Endothelial cell of umbilical vein (primary cell): ENCODE measurements around the gene MEF2D. TPM values are rescaled to one million over a fixed set of nuclear protein-coding genes. Genes with fewer than 3 reads are reported as not detected.

Experiments used
- BruUV-seq: library from RNA; stranded (reverse); fragments of 400-500 nt; replicated peaks from 2 replicates; lab custom pipeline; 2021; lab: Mats Ljungman, UMichigan
- CTCF ChIA-PET: fragments of 300-600, 350-600 bp; sonication (Branson Sonifier 250); formaldehyde crosslinking; loops from one replicate; lab custom pipeline; 2021; ENCODE audit warnings: antibody characterized with exemption, inconsistent platforms; lab: Charles Lee
- POLR2A ChIA-PET: fragments of 300-600, 350-600 bp; sonication (Branson Sonifier 250); formaldehyde crosslinking; loops from one replicate; lab custom pipeline; 2021; ENCODE audit warnings: antibody characterized with exemption, inconsistent platforms; lab: Charles Lee
- DNase-seq: peaks from one replicate; pipeline ENCODE4 v3.0.0-alpha.2; 2011; ENCODE audit warnings: low read depth, low spot score
- FAIRE-seq: peaks from 2 replicates; lab custom pipeline; 2011; peaks lifted over from hg19 to GRCh38; lab: Jason Lieb, UNC
- H2AFZ ChIP-seq: 2 replicates; pipeline ENCODE4 v1.6.0; 2012; ENCODE audit warnings: low read depth, low read length, control low read depth, inconsistent platforms
- H3K27ac ChIP-seq: 2 replicates; pipeline ENCODE4 v1.5.1; 2011; ENCODE audit warnings: low read depth, mild to moderate bottlenecking, control low read depth, low read length, moderate library complexity; ENCODE audit not compliant: insufficient read depth
- H3K27me3 ChIP-seq, 2 experiments: 2 replicates each; pipeline versions ENCODE4 v1.6.0 to v1.6.1; 2011; ENCODE audit warnings: low read length in 2 of 2, mixed read lengths in 1 of 2; ENCODE audit not compliant: control insufficient read depth in 2 of 2, insufficient read depth in 2 of 2
- H3K36me3 ChIP-seq, 2 experiments: 2 replicates in 1 of 2; 3 replicates in 1 of 2; pipeline ENCODE4 v1.5.1; 2011; ENCODE audit warnings: low read length in 2 of 2, mild to moderate bottlenecking in 1 of 2, moderate library complexity in 1 of 2; ENCODE audit not compliant: control insufficient read depth in 2 of 2, insufficient read depth in 2 of 2; ENCODE audit errors: extremely low read depth in 1 of 2
- H3K4me1 ChIP-seq: 3 replicates; pipeline ENCODE4 v1.5.1; 2011; ENCODE audit warnings: mild to moderate bottlenecking, low read length; ENCODE audit not compliant: control insufficient read depth, insufficient read depth; ENCODE audit errors: extremely low read depth
- H3K4me2 ChIP-seq: 2 replicates; pipeline ENCODE4 v1.6.1; 2011; ENCODE audit warnings: low read length, control low read depth, mixed read lengths; ENCODE audit not compliant: insufficient read depth
- H3K4me3 ChIP-seq, 3 experiments: fragments of 200-600 bp in 1 of 3; sonication (generic), shearing (Covaris generic) in 1 of 3; replicated peaks in 1 of 3; 2 replicates each; pipeline ENCODE4 v1.5.1; 2011 to 2016; ENCODE audit warnings: control low read depth in 3 of 3, low read length in 3 of 3, mild to moderate bottlenecking in 2 of 3, inconsistent platforms in 1 of 3, low read depth in 1 of 3, moderate library complexity in 1 of 3; ENCODE audit not compliant: insufficient read depth in 1 of 3
- H3K79me2 ChIP-seq: 2 replicates; pipeline ENCODE4 v1.6.0; 2012; ENCODE audit warnings: low read length, inconsistent platforms; ENCODE audit not compliant: control insufficient read depth, insufficient read depth
- H3K9ac ChIP-seq: replicated peaks from 2 replicates; pipeline ENCODE3; 2011; ENCODE audit warnings: low read length, control low read depth; ENCODE audit not compliant: insufficient read depth; ENCODE audit errors: extremely low read depth
- H3K9me1 ChIP-seq: replicated peaks from 3 replicates; pipeline ENCODE4 v1.6.0; 2011; ENCODE audit warnings: mild to moderate bottlenecking, low read length; ENCODE audit not compliant: control insufficient read depth, insufficient read depth; ENCODE audit errors: extremely low read depth
- H3K9me3 ChIP-seq: replicated peaks from 2 replicates; pipeline ENCODE4 v1.5.1; 2012; ENCODE audit warnings: low read length, inconsistent platforms; ENCODE audit not compliant: control insufficient read depth, insufficient read depth
- H4K20me1 ChIP-seq: replicated peaks from 2 replicates; pipeline ENCODE3; 2011; ENCODE audit warnings: mild to moderate bottlenecking, low read length; ENCODE audit not compliant: control insufficient read depth, insufficient read depth; ENCODE audit errors: extremely low read depth
- CTCF ChIP-seq, 2 donors: IDR thresholded peaks; 1 replicate in 1 of 2; 2 replicates in 1 of 2; pipeline ENCODE4 v1.5.1; 2011; ENCODE audit warnings: low read length in 2 of 2, mild to moderate bottlenecking in 2 of 2, moderate library complexity in 2 of 2, control low read depth in 1 of 2, inconsistent platforms in 1 of 2, low read depth in 1 of 2; ENCODE audit not compliant: insufficient read depth in 1 of 2; ENCODE audit errors: extremely low read depth in 1 of 2
- EZH2 ChIP-seq: IDR thresholded peaks from 2 replicates; pipeline ENCODE4 v1.6.1; 2012; ENCODE audit warnings: borderline replicate concordance, low read depth, mild to moderate bottlenecking, moderate library complexity, low read length, inconsistent platforms; ENCODE audit not compliant: severe bottlenecking
- FOS ChIP-seq: IDR thresholded peaks from 2 replicates; pipeline ENCODE4 v1.6.1; 2011; ENCODE audit warnings: mild to moderate bottlenecking, low read length, moderate library complexity, borderline replicate concordance; ENCODE audit not compliant: insufficient read depth
- GATA2 ChIP-seq: IDR thresholded peaks from 2 replicates; pipeline ENCODE4 v1.7.0; 2011; ENCODE audit warnings: low read depth, mild to moderate bottlenecking, moderate library complexity, mixed read lengths, low read length; ENCODE audit not compliant: insufficient read length, insufficient read depth
- JUN ChIP-seq: IDR thresholded peaks from 2 replicates; pipeline ENCODE4 v1.6.1; 2011; ENCODE audit warnings: borderline replicate concordance, low read depth; ENCODE audit not compliant: insufficient read length, insufficient read depth
- MAX ChIP-seq: IDR thresholded peaks from 2 replicates; pipeline ENCODE4 v1.6.1; 2011; ENCODE audit not compliant: insufficient read depth, insufficient read length
- MYC ChIP-seq: IDR thresholded peaks from one replicate; pipeline ENCODE4 v1.6.1; 2011; ENCODE audit warnings: mild to moderate bottlenecking, low read depth, low read length
- POLR2A ChIP-seq: IDR thresholded peaks from 2 replicates; pipeline ENCODE4 v1.6.1; 2012; ENCODE audit warnings: low read depth, mild to moderate bottlenecking, control low read depth, low read length
- POLR2AphosphoS5 ChIP-seq: IDR thresholded peaks from 2 replicates; pipeline ENCODE4 v1.6.1; 2012; ENCODE audit warnings: low read depth, mild to moderate bottlenecking, control low read depth, low read length, moderate library complexity; ENCODE audit not compliant: insufficient read depth
- dilution Hi-C: fragments of 300-500 bp; cut with MboI; formaldehyde crosslinking; loops from one replicate; pipeline ENCODE4 v1.15.0; 2019; ENCODE audit warnings: low sequenced_read_pairs; ENCODE audit not compliant: extremely low pct_ligation_motif_present
- intact Hi-C: fragments of 100-400 bp; cut with micrococcal nuclease; formaldehyde crosslinking; loops from one replicate; pipeline ENCODE4 v1.10.0; 2022
- polyA plus RNA-seq, 4 experiments: library from polyadenylated mRNA; depleted of rRNA in 3 of 4; stranded (reverse) in 3 of 4; unstranded in 1 of 4; fragments of >200 nt; gene quantifications; 2 replicates each; pipeline versions ENCODE4 v1.2.1 to v1.2.3, GENCODE V29; 2011 to 2012; ENCODE audit warnings: missing spikeins in 1 of 4
- total RNA-seq: library from RNA; stranded (reverse); gene quantifications from 2 replicates; pipeline ENCODE4 v1.2.3, GENCODE V29; 2021

The MEF2D gene
- total and polyA plus RNA-seq, 2 donors (not counting 3 experiments of a cell fraction or from before 2014, with no cell fraction given) = 45.4 to 52.2 TPM

GRCh38 chr1:156455362-156455761, 45.2 kb downstream of the MEF2D start:
- dilution Hi-C loops = no loop called here
- H3K36me3 ChIP-seq = no peaks in the 10 kb centered on the region
- DNase-seq = no peak
- H3K4me3 ChIP-seq = no peak overlapping the region
- FAIRE-seq = no peak
- H3K27me3 ChIP-seq = peaks cover 19 to 21% of the 10 kb centered on the region in 2 experiments
- no peaks in the 10 kb centered on the region for H3K79me2 ChIP-seq
- intact Hi-C loops = no loop called here
- no peaks in the 10 kb centered on the region for H3K9me3 ChIP-seq
- H3K9ac ChIP-seq = no peak overlapping the region
- no TSS peak for BruUV-seq
- no peak overlapping the region for H2AFZ ChIP-seq
- ChIA-PET POLR2A (no interaction called here), CTCF (interaction anchor here (0.8 to 8.5 kb wide), 3 partner anchors 9 to 70 kb away, joined by 3 to 146 read pairs (median 30); no protein-coding TSS in a partner anchor)
- H4K20me1 ChIP-seq = no peaks in the 10 kb centered on the region
- H3K4me1 ChIP-seq = peaks cover 11% of the 10 kb centered on the region
- TF ChIP-seq JUN (no peak), MYC (no peak), MAX (no peak), POLR2AphosphoS5 (no peak), CTCF (IDR thresholded peaks at IDR 0.05; ENCODE audit: extremely low read depth in 1 of 2, insufficient read depth in 1 of 2, low read depth in 1 of 2, low read length in 2 of 2) (no peak)
- H3K27ac ChIP-seq = no peak overlapping the region
- H3K9me1 ChIP-seq = no peaks in the 10 kb centered on the region
- H3K4me2 ChIP-seq = no peak overlapping the region

GRCh38 chr1:156452907-156453306, 47.7 kb downstream of the MEF2D start:
- no peak for DNase-seq
- POLR2A ChIA-PET = no interaction called here
- TF ChIP-seq POLR2A = no peak
- no peak for TF ChIP-seq GATA2
- no peak for TF ChIP-seq JUN
- TF ChIP-seq FOS = no peak
- TF ChIP-seq CTCF (IDR thresholded peaks at IDR 0.05; ENCODE audit: extremely low read depth in 1 of 2, insufficient read depth in 1 of 2, low read depth in 1 of 2, low read length in 2 of 2) = no peak
- no peak for TF ChIP-seq POLR2AphosphoS5
- TF ChIP-seq EZH2 = no peak
- no peak for TF ChIP-seq MAX
- no peak for TF ChIP-seq MYC
- Histone ChIP-seq H3K36me3 (no peaks in the 10 kb centered on the region), H3K9me1 (no peaks in the 10 kb centered on the region), H3K27ac (no peak overlapping the region), H3K4me3 (no peak overlapping the region), H3K9ac (no peak overlapping the region), H3K4me1 (peaks cover 11% of the 10 kb centered on the region), H3K9me3 (no peaks in the 10 kb centered on the region), H3K27me3 (peaks cover 26 to 32% of the 10 kb centered on the region in 2 experiments), H3K79me2 (no peaks in the 10 kb centered on the region), H2AFZ (no peak overlapping the region), H3K4me2 (no peak overlapping the region), H4K20me1 (no peaks in the 10 kb centered on the region)
- intact Hi-C loops = no loop called here
- FAIRE-seq = no peak
- no TSS peak for BruUV-seq
- dilution Hi-C loops = no loop called here
- CTCF ChIA-PET = interaction anchor here (1.5 to 8.5 kb wide), 2 partner anchors 11 to 68 kb away, joined by 3 to 146 read pairs; no protein-coding TSS in a partner anchor
